ENCODE results near the gene BRME1. TPM values are rescaled to one million over a fixed set of nuclear protein-coding genes. Genes with fewer than 3 reads are reported as not detected.
A peak's percentile ranks its signal among the peaks of the same experiment; 100 is the strongest.
"Not testable (repeated sequence)": the region's sequence is repeated elsewhere in the genome, so short reads cannot be mapped to it uniquely, and the experiment has no call there.

BRME1 gene
- total and polyA plus RNA-seq, 9 donors = 0.57 to 3.7 (median 2.3) TPM

DNA sequence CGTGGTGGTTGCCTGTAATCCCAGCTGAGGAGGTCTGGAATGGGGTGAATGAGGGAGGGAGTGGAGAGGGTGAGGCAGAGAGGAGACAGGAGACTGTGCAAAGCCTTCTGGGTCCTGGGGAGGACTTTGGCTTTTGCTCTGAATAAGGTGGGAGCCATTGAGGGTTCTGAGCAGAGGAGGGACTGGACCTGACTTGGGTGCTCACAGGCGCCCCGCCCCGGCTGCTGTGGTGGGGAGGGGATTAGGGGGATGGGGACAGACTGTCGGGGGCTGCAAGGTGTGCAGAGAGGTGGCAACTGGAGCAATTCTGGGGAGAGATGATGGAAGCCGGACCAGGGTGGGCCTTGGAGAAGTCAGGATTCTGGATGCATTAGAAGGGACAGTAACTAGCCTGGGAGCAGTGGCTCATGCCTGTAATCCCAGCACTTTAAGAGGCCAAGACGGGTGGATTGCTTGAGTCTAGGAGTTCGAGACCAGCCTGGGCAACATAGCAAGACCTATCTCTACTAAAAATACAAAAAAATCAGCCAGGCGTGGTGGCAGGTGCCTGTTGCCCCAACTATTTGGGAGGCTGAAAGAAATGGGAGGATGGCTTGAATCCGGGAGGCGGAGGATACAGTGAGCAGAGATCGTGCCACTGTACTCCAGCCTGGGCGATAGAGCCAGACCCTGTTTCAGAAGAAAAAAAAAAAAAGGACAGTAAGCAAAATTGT, 45.1 kb downstream of the BRME1 start:
- no peaks in the 10 kb centered on the region for H3K4me1 ChIP-seq (ENCODE audit: insufficient read depth)

GRCh38 chr19:13859361-13859880, 46.5 kb downstream of the BRME1 start:
- no peaks in the 10 kb centered on the region for H3K27me3 ChIP-seq
- intact Hi-C loops (cut with DNase I) = no loop called here
- TF ChIP-seq POLR2A (IDR thresholded peaks at IDR 0.05) (no peak), CTCF (IDR thresholded peaks at IDR 0.05) (no peak), EP300 (IDR thresholded peaks at IDR 0.05) (no peak)
- H3K9me3 ChIP-seq = no peaks in the 10 kb centered on the region
- H3K36me3 ChIP-seq = no peaks in the 10 kb centered on the region
- no peaks in the 10 kb centered on the region for H3K4me1 ChIP-seq (ENCODE audit: insufficient read depth)
- 93 to 94% (median 93%) methylated on average over 3 of the region's 3 CpGs for WGBS, 3 donors
- DNase-seq = no peak
- H3K4me3 ChIP-seq = no peak overlapping the region
- H3K27ac ChIP-seq = no peak overlapping the region

More for the DNA sequence above, 45.1 kb downstream of the BRME1 start:
- DNase-seq = peak in 1 of 5 donors; percentile 46
- no peak for TF ChIP-seq POLR2A (IDR thresholded peaks at IDR 0.05)
- no peak for TF ChIP-seq CTCF (IDR thresholded peaks at IDR 0.05)
- no peak for TF ChIP-seq EP300 (IDR thresholded peaks at IDR 0.05)
- Histone ChIP-seq H3K9me3 (no peaks in the 10 kb centered on the region), H3K36me3 (no peaks in the 10 kb centered on the region), H3K27ac (peak overlapping the region; percentile 6 to 76), H3K4me3 (no peak overlapping the region), H3K27me3 (no peaks in the 10 kb centered on the region)
- 71 to 75% (median 74%) methylated on average over 13 of the region's 13 CpGs for WGBS, 3 donors
- intact Hi-C loops (cut with DNase I) = loop anchor here (5.0 to 10.0 kb wide), 8 partner anchors 56 to 696 kb away; partner anchors contain the start of genes C19orf53 (in 1 of the 4) and ZSWIM4 (in 1 of the 4)

DNA sequence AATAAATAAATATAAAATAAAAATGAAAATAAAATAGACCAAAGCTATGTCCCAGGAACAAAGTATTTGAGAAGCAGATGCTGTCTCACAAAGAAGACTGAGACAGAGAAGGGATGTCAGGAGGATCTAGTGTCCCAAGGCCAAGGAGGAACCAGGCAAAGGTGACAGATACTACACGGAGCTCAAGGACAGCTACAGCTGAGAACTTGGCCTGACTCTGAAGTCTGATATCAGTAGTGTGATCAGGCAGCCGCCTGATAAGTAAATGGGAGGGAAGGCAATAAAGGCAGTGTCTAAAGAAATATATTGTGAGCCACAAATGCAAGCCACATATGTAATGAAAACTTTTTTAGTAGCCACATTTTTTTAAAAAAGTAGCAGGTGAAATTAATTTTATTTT, 49.4 kb downstream of the BRME1 start:
- H3K27ac ChIP-seq = no peak overlapping the region
- H3K27me3 ChIP-seq = no peaks in the 10 kb centered on the region
- no peak overlapping the region for H3K4me3 ChIP-seq
- H3K4me1 ChIP-seq (ENCODE audit: insufficient read depth) = no peaks in the 10 kb centered on the region
- H3K9me3 ChIP-seq = no peaks in the 10 kb centered on the region
- intact Hi-C loops (cut with DNase I) = no loop called here
- DNase-seq = no peak
- no peak for TF ChIP-seq POLR2A (IDR thresholded peaks at IDR 0.05)
- TF ChIP-seq EP300 (IDR thresholded peaks at IDR 0.05) = no peak
- no peak for TF ChIP-seq CTCF (IDR thresholded peaks at IDR 0.05)
- WGBS, 3 donors = 37 to 47% (median 37%) methylated on average over 2 of the region's 2 CpGs
- H3K36me3 ChIP-seq = no peaks in the 10 kb centered on the region

DNA sequence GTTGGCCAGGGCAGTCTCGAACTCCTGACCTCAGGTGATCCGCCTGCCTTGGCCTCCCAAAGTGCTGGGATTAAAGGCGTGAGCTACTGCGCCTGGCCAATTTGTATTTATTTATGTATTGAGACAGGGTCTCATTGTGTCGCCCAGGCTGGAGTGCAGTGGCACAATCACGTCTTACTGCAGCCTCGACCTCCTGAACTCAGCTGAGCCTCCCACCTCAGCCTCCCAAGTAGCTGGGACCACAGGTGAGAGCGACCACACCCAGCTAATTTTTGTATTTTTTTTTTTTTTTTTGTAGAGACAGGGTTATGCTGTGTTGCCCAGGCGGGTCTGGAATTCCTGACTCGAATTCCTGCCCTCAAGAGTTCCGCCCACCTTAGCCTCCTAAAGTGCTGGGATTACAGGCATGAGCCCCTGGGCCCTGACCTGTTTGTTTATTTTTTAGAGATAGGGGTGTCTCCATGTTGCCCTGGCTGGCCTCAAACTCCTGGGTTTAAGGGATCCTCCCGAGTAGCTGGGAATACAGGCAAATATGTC, 53.7 kb downstream of the BRME1 start:
- H3K27me3 ChIP-seq; H3K36me3 ChIP-seq; DNase-seq; H3K9me3 ChIP-seq; intact Hi-C loops (cut with DNase I); H3K4me3 ChIP-seq; H3K4me1 ChIP-seq (ENCODE audit: insufficient read depth): not testable (repeated sequence)
- WGBS, 3 donors = 79 to 84% (median 81%) methylated on average over 12 of the region's 12 CpGs
- peak overlapping the region in 1 of 2 donors; percentile 86 for H3K27ac ChIP-seq

DNA sequence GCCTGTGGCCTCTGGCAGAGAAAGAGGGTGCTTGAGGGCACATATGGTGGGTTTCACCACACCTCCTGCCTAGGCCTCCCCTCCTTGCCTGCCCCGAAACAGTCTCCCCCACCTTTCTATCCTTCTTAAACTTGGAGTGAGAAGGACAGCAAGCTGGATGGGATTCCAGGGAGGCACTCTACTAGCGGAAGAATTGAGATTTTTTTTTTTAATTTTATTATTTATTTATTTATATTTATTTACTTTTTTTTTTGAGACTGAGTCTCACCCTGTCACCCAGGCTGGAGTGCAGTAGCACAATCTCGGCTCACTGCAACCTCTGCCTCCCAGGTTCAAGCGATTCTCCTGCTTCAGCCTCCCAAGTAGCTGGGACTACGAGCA, 54.2 kb downstream of the BRME1 start:
- intact Hi-C loops (cut with DNase I); H3K9me3 ChIP-seq; DNase-seq; H3K27me3 ChIP-seq; H3K36me3 ChIP-seq; H3K4me3 ChIP-seq; H3K4me1 ChIP-seq (ENCODE audit: insufficient read depth): not testable (repeated sequence)
- H3K27ac ChIP-seq = peak overlapping the region; percentile 86 to 89
- WGBS, 3 donors = 74 to 93% (median 83%) methylated on average over 5 of the region's 5 CpGs

Data from ovary (tissue), 9 donors.